ENCODE measurements around the gene CENPE. TPM values are rescaled to one million over a fixed set of nuclear protein-coding genes. Genes with fewer than 3 reads are reported as not detected.

CENPE gene
- total RNA-seq, 1 experiment from 2014 or later, result 23.5 TPM

DNA sequence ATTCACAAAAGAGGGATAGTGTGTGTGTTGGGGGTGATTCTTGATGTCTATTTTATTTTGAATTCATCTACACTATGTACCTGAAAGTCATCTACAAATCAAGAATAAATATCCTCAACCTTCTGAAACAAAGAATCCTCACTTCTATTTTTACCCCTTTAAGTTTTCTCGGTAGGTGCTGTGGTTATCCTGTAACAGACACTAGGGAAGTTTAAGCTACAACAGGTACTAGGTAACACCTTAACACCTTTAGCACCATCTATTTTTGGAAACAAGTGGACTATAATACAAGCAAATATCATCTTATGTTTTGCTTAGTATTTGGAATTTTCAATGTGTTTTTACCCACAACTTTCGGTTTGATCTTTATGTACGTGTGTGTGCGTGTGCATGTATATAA is 86.5 kb downstream of the CENPE start:
- Mint-ChIP-seq H3K27ac (ENCODE audit: unreplicated experiment) (no peak overlapping the region), H3K4me1 (ENCODE audit: low read depth, unreplicated experiment) (no peaks in the 10 kb centered on the region), H3K4me3 (ENCODE audit: low read depth, unreplicated experiment) (no peak overlapping the region), H3K27me3 (ENCODE audit: unreplicated experiment) (no peaks in the 10 kb centered on the region), H3K36me3 (ENCODE audit: insufficient read depth, unreplicated experiment) (peaks cover 5% of the 10 kb centered on the region), H3K9me3 (ENCODE audit: low read depth, unreplicated experiment) (no peaks in the 10 kb centered on the region)
- BruUV-seq (replicated peaks), result no TSS peak
- intact Hi-C loops (cut with micrococcal nuclease; ENCODE audit: unreplicated experiment), result no loop called here
- TF ChIP-seq, protein P1, sequence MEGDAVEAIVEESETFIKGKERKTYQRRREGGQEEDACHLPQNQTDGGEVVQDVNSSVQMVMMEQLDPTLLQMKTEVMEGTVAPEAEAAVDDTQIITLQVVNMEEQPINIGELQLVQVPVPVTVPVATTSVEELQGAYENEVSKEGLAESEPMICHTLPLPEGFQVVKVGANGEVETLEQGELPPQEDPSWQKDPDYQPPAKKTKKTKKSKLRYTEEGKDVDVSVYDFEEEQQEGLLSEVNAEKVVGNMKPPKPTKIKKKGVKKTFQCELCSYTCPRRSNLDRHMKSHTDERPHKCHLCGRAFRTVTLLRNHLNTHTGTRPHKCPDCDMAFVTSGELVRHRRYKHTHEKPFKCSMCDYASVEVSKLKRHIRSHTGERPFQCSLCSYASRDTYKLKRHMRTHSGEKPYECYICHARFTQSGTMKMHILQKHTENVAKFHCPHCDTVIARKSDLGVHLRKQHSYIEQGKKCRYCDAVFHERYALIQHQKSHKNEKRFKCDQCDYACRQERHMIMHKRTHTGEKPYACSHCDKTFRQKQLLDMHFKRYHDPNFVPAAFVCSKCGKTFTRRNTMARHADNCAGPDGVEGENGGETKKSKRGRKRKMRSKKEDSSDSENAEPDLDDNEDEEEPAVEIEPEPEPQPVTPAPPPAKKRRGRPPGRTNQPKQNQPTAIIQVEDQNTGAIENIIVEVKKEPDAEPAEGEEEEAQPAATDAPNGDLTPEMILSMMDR (IDR thresholded peaks at IDR 0.05; ENCODE audit: unreplicated experiment), result no peak
- CTCF ChIA-PET, result no interaction called here
- no peak for DNase-seq

DNA sequence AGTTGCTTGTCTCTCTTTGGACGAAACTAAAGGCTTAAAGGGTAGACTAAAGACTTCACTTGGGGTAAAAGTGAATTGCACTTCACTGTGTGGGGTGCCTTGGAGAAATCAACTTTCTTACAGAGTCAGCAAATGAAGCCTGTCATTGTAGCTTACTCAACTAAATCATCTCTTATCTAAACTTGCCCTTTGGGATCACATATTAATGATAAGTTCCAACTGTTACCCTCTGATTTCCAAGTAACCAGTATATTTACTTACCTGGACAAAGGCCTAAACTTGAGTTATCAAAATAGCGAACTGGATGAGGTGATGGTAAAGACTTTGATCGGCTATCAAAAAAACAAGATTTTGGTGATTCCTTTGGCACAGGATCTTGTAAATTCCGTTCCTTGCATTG is 89.6 kb downstream of the CENPE start:
- TF ChIP-seq, protein P1 (IDR thresholded peaks at IDR 0.05; ENCODE audit: unreplicated experiment), result no peak
- intact Hi-C loops (cut with micrococcal nuclease; ENCODE audit: unreplicated experiment), result no loop called here
- DNase-seq, result no peak
- no TSS peak for BruUV-seq (replicated peaks)
- Mint-ChIP-seq H3K27me3 (ENCODE audit: unreplicated experiment) (no peaks in the 10 kb centered on the region), H3K4me1 (ENCODE audit: low read depth, unreplicated experiment) (no peaks in the 10 kb centered on the region), H3K27ac (ENCODE audit: unreplicated experiment) (no peak overlapping the region), H3K36me3 (ENCODE audit: insufficient read depth, unreplicated experiment) (peaks cover 5% of the 10 kb centered on the region), H3K4me3 (ENCODE audit: low read depth, unreplicated experiment) (no peak overlapping the region), H3K9me3 (ENCODE audit: low read depth, unreplicated experiment) (no peaks in the 10 kb centered on the region)
- CTCF ChIA-PET, result no interaction called here

DNA sequence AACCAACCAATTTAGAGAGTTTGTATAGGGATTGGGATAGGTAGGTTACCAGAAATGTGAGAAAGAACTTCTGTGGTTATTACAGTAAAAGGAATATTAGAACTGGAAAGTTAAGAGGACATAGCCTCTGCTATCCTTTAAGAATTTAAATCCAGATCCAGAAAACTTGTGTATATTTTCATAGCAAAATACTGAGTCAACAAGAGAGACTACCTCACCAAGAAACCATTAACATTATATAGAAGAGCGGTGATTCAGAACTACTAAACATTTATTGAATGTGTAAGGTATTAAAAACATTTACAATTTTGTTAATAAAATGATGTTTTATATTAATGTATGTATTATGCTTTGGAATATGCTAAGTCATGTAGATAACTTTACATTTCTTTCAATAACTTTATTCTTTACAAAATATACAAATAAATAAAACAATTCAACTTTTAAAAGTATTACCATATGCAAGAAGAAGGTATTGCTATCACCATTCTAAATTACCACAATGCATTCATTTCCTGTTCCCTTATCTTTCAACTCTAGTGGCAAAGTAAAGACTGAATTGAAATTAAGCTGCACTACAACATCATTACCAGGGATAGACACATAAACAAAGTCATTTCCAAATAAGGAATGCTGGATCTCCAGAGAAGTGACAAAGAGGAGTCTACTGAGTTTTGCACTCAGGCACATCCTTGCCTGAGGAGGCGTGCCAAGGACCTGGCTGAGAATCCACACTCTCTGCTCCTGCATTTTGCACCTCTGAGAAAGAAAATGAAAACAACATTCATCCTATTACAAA is 92.4 kb downstream of the CENPE start:
- CTCF ChIA-PET, result no interaction called here
- no TSS peak for BruUV-seq (replicated peaks)
- TF ChIP-seq, protein P1 (IDR thresholded peaks at IDR 0.05; ENCODE audit: unreplicated experiment), result no peak
- Mint-ChIP-seq H3K4me1 (ENCODE audit: low read depth, unreplicated experiment) (no peaks in the 10 kb centered on the region), H3K4me3 (ENCODE audit: low read depth, unreplicated experiment) (no peak overlapping the region), H3K27ac (ENCODE audit: unreplicated experiment) (no peak overlapping the region), H3K36me3 (ENCODE audit: insufficient read depth, unreplicated experiment) (peaks cover 5% of the 10 kb centered on the region), H3K27me3 (ENCODE audit: unreplicated experiment) (no peaks in the 10 kb centered on the region), H3K9me3 (ENCODE audit: low read depth, unreplicated experiment) (no peaks in the 10 kb centered on the region)
- intact Hi-C loops (cut with micrococcal nuclease; ENCODE audit: unreplicated experiment), result no loop called here
- DNase-seq, result no peak

DNA sequence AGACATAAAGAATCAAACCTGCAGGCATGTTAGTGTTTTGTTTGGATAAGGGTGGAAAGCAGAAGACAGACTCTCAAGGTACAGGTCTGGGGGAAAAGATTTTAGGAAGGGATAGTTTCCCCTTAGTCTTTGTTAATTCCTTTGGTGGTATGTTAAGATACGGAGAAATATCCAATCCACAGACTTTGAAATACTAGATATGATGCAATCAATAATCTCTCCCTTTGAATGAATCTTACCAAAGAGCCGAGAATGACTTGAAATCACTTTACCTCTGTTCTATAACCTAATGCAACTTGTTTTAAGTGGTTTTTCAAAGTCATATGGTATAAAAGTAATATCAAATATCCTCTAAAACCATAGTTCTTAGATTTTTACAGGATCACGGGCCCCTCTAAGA is 93.3 kb downstream of the CENPE start:
- DNase-seq, result no peak
- TF ChIP-seq, protein P1 (IDR thresholded peaks at IDR 0.05; ENCODE audit: unreplicated experiment), result no peak
- BruUV-seq (replicated peaks), result no TSS peak
- CTCF ChIA-PET, result no interaction called here
- H3K4me3 Mint-ChIP-seq (ENCODE audit: low read depth, unreplicated experiment), result no peak overlapping the region
- H3K9me3 Mint-ChIP-seq (ENCODE audit: low read depth, unreplicated experiment), result no peaks in the 10 kb centered on the region
- no peak overlapping the region for H3K27ac Mint-ChIP-seq (ENCODE audit: unreplicated experiment)
- no peaks in the 10 kb centered on the region for H3K27me3 Mint-ChIP-seq (ENCODE audit: unreplicated experiment)
- intact Hi-C loops (cut with micrococcal nuclease; ENCODE audit: unreplicated experiment), result loop anchor here (5.0 kb wide), 1 partner anchor 658 kb away; no protein-coding TSS in a partner anchor
- peaks cover 5% of the 10 kb centered on the region for H3K36me3 Mint-ChIP-seq (ENCODE audit: insufficient read depth, unreplicated experiment)
- H3K4me1 Mint-ChIP-seq (ENCODE audit: low read depth, unreplicated experiment), result no peaks in the 10 kb centered on the region
